Measurements from ENCODE around the gene CYB561D1.

DNA sequence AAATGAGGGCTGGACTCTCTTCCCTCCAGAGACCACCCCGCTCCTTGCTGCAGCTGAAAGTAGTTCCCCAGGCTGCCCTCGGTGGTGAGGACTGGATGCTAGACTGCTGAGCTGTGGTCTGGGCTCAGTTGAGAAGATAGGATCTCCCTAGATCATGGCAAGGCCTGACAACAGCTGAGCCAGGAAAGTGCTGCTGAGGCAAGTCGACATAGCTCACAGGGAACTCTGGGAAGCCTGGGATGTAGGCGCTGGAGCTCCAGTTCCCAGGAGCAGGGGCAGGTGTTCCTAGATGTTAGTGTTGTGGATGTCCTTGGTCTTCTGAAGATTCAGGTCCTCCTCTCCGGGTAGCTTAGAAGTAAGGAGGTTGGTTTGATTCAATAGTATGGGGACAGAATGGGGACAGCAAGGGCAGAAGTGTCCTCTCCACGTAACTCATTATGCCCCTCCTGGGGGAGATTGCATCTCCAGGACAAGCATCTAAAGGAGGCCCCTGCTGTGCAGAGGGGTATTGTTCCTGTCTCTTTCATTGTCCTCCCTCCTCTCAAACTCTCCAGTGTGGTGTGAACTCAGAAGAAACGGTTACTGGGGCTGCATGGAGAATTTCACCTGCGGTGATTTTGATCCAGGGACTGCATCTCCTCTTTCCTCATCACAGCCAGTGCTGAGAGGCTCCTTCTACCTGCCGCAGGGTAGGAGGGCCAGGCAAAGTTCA, 3.7 kb downstream of the CYB561D1 start:
- TF ChIP-seq, protein P1, sequence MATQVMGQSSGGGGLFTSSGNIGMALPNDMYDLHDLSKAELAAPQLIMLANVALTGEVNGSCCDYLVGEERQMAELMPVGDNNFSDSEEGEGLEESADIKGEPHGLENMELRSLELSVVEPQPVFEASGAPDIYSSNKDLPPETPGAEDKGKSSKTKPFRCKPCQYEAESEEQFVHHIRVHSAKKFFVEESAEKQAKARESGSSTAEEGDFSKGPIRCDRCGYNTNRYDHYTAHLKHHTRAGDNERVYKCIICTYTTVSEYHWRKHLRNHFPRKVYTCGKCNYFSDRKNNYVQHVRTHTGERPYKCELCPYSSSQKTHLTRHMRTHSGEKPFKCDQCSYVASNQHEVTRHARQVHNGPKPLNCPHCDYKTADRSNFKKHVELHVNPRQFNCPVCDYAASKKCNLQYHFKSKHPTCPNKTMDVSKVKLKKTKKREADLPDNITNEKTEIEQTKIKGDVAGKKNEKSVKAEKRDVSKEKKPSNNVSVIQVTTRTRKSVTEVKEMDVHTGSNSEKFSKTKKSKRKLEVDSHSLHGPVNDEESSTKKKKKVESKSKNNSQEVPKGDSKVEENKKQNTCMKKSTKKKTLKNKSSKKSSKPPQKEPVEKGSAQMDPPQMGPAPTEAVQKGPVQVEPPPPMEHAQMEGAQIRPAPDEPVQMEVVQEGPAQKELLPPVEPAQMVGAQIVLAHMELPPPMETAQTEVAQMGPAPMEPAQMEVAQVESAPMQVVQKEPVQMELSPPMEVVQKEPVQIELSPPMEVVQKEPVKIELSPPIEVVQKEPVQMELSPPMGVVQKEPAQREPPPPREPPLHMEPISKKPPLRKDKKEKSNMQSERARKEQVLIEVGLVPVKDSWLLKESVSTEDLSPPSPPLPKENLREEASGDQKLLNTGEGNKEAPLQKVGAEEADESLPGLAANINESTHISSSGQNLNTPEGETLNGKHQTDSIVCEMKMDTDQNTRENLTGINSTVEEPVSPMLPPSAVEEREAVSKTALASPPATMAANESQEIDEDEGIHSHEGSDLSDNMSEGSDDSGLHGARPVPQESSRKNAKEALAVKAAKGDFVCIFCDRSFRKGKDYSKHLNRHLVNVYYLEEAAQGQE (IDR thresholded peaks at IDR 0.05; ENCODE audit: insufficient replicate concordance, low read depth) = no peak
- TF ChIP-seq, protein P2, sequence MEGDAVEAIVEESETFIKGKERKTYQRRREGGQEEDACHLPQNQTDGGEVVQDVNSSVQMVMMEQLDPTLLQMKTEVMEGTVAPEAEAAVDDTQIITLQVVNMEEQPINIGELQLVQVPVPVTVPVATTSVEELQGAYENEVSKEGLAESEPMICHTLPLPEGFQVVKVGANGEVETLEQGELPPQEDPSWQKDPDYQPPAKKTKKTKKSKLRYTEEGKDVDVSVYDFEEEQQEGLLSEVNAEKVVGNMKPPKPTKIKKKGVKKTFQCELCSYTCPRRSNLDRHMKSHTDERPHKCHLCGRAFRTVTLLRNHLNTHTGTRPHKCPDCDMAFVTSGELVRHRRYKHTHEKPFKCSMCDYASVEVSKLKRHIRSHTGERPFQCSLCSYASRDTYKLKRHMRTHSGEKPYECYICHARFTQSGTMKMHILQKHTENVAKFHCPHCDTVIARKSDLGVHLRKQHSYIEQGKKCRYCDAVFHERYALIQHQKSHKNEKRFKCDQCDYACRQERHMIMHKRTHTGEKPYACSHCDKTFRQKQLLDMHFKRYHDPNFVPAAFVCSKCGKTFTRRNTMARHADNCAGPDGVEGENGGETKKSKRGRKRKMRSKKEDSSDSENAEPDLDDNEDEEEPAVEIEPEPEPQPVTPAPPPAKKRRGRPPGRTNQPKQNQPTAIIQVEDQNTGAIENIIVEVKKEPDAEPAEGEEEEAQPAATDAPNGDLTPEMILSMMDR (IDR thresholded peaks at IDR 0.05; ENCODE audit: insufficient read depth, low read length) = no peak

Data from HL-60 (cell line).